HG03095 (cell line): ENCODE results near the gene MEF2C.
A peak's percentile ranks its signal among the peaks of the same experiment; 100 is the strongest.

Experiments used
- ATAC-seq: cut with Tn5 transposase; IDR thresholded peaks from one replicate; pipeline ENCODE4 v1.9.1; 2021; ENCODE audit warnings: moderate library complexity; ENCODE audit not compliant: unreplicated experiment

Gene MEF2C

DNA sequence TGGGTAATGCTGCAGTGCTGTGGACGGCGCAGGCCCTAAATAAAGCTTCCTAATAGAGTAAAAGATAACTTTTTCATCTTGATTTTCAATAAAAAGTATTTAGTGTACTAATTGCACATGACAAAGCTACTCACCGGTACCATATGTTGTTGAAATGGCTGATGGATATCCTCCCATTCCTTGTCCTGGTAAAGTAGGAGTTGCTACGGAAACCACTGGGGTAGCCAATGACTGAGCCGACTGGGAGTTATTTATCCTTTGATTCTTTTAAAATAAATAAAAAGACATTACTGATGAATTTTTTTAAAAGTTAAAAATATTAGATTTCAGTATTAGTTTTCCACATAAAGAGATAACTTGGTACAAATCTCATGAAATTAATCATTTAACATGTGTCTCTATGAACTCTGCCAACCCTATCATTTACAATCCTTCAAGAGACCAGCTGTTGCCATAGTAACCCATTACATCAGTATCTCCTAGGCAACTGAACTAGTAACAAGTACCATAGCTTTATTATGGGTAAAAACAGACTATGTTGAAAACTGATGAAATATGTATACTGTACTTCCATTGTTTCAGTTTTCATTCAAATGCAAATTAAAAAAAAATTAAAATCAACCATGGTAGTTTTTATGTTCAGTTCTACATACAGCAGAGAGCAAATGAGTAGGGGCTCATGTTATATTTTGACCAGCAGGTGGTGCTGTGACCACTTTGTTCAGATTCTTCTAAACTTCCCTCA is 153.7 kb downstream of the MEF2C start:
- peak; percentile 29 for ATAC-seq

DNA sequence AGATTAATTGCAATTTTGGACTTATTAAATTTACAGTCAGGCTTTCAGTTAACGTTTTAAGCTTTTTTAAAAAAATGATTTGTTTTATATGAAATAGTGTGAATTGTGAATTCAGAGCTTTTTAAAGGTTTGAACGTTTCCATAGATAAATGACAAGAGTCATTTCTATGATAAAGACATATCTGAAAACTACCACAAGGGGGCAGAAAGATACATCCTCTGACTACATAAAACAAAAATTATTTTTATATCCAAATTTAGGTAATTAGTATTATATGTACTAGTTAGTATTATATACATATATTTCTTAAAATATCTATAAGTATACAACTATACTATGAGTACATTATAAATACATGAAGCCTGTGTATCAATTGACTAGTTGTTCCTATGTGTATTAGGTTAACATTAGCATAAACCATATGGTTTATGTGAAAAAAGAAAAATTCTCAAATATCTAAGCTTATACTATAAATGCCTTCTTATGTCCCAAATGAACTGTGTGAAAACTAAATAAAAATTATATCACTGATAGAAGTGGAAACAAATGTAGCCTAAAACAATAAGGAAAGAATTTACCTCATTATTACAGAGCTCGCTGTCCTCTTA is 155.2 kb downstream of the MEF2C start:
- ATAC-seq, result no peak

DNA sequence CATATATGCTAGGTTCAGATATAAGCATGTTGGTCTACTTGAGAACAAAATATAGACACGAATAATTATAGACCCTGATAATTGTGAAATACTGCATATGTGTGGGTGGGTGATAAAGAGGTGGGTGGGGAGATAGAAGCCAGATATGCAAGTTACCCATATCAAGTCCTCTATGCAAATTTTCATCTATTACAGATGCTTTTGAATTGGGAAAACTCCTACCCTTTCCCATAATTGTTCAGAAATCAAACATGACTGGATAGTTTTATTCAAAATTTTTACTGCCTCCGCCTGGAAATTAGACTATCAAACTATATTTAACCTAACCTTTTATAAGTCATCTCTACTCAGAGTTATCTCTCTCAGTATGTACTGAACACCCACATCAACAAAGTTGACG is 157.5 kb downstream of the MEF2C start:
- ATAC-seq, result no peak

DNA sequence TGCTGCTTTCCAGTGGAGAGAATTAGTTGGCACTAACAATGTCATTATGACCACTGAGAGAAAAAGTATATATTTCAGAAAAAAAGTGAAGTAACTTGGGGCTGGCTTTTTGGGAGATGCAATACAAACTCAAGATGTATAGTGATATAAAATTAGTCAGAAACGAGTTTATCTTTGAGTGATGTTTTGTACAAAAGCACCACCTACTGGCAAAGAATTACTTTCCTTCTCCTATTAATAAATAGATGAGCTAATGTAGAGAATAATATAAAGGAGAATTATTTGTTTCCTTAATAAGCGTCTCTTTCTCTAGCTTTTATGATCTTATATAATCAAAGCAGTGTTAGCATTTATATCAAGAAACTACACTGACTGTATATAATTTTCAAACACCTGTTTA is 158.8 kb downstream of the MEF2C start:
- ATAC-seq, result no peak

DNA sequence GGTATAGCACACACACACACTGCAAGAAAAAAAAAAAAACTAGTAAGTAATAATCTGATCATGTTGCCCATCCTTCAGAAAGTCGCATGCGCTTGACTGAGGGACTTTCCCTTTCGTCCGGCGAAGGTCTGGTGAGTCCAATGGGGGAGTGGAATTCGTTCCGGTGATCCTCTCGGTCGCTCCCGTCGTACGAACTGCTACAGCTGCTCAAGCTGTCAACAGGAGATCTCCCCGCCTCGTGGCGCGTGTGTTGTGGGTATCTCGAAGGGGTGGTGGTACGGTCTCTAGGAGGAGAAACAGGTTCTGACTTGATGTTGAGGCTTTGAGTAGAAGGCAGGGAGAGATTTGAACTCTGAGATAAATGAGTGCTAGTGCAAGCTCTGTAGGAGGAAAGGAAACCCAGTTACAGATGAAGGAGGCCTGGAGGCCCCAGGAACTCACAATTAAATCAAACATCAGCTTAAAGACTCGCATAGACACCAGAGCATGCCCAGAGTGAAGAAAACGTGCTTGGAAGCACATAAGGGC is 160.4 kb downstream of the MEF2C start:
- no peak for ATAC-seq

DNA sequence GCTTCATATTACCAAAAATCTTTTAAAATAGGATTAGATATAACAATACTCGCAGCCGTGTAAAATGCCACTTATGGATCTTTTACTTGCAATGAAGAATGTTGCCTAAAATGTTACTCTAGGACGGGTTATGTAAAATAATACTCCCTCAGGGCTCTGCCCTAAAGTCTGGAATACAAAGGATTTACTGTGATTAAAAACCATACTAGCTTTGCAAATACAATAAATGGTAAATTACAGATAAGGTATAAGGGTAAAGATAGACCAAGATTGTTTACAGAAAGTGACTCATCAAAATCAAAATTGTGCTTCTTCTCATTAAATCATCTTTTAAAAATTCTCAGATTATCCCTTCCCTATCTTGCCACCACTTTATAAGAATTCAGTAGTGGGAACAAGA is 163.6 kb downstream of the MEF2C start:
- no peak for ATAC-seq

DNA sequence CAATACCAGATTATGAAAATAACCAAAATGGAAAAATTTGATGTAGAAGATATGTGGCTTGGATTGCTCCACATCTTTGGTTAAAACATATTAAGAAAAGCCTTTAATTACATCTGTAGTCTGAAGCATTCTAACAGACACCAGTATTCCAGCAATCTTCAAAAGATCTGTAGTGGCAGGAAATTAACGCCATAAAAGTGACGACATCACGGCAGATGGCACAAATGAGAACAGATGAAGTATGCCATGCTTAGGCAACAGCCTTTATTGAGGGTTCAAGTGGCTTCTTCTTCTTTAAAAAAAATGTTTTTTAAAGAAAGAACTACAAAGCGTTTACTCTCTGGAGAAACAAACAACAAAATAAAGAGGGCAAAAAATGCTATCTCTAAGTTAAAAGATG is 164.2 kb downstream of the MEF2C start:
- ATAC-seq, result no peak

DNA sequence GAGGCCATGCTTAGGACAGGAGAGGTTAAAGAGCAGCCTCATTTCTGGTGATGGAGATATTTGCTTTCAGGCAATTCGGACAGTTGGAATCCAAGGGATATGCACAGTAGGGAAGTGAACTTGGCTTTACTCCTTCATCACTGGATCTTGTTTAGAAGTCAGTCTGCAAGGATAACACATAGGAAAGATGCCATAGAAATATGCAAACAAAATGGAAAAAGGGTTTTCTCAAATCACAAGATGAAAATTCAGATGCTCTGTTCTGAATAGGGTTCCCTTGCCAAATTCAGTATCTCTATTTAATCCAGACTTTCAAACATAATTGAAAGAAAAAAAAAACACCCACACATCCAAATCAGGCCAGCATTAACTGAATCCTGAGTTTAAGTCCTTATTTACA is 166.9 kb downstream of the MEF2C start:
- ATAC-seq, result no peak

DNA sequence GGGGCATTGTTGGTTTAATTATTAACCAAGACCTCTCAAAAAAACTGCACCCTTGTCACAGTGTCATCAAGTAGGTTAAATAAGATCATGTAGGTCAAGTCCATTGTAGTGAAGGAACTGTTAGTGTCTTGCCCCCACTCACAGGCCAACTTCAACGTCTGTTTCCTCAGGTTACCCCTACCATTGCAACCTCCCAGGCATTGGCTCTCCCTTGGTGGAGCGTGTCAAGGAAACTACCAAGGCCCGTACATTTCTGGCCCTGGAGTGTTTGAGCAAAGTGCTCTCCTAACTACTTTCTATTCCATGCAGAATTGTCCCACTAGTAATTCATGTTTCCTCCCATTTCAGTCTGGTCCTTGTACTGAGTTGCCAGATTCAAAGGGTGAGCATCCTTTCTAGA is 167.5 kb downstream of the MEF2C start:
- no peak for ATAC-seq

DNA sequence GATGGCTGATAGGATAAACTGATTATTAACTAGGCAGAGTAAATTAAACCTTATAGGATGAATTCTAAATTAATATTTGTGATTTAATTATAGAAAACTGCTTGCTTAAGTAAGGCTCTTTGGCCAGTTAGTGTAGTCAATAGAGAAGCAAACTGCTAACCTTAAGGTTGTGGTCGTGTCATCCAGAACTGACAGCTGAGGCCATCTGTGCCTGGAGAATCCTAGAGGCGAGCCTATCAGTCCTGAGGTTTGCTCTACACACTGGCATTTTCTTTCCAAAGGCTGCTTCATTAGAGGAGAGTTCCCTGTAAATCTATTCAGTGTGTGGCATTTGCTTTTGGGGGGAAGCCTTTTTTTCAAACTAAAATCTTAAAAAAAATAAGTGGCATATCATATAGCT is 169.2 kb downstream of the MEF2C start:
- no peak for ATAC-seq

DNA sequence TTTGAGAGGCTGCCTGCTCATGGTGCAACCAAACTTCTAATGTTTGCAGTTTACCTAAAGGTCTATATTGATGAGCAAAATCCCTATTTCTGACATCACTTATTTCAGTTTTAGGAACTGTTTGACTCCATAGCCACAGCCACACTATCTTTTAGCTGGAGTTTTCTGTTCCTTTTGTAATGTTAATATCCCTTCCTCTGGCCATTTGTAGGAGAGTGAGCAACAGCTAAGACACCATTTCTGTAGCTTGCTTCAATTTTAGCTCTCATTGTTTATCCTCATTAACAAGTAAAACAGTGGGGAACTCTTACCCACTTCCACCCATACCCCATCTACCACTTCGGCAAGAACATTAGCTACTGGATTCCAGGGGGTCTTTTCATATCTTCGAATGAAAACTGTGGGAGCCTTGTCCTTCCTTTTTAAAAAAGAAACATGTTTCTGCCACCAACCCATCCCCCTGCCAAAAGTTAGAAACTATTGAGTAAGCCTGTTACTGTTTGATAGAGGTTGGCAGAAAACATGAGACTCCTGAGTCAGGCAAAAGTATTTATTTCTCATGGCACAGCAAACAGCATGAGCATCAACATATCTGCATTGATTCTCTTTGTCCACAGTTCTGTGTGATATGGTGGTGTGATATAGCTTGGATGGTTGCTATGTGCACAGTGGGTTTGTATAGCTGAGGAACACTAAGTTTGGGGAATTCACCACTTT is 174.1 kb downstream of the MEF2C start:
- ATAC-seq, result no peak

DNA sequence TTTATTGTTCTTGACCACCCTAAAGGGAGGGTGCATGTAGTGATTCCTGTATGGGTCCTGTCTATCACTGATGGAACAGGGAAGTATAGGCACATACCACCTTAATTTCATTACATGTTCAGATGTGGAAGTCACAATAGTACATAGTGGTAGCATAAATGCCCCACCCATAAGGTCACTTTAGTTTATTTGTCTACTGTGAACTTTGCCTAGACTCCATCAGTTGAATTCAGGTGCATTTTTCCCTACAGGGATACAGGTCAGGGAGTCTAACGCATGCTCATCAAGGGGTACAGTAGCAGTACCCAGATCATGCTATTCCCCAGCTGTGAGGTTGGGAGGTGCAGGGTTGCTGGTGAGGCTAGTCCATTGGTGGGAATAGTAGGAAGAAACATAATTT is 175.0 kb downstream of the MEF2C start:
- no peak for ATAC-seq

DNA sequence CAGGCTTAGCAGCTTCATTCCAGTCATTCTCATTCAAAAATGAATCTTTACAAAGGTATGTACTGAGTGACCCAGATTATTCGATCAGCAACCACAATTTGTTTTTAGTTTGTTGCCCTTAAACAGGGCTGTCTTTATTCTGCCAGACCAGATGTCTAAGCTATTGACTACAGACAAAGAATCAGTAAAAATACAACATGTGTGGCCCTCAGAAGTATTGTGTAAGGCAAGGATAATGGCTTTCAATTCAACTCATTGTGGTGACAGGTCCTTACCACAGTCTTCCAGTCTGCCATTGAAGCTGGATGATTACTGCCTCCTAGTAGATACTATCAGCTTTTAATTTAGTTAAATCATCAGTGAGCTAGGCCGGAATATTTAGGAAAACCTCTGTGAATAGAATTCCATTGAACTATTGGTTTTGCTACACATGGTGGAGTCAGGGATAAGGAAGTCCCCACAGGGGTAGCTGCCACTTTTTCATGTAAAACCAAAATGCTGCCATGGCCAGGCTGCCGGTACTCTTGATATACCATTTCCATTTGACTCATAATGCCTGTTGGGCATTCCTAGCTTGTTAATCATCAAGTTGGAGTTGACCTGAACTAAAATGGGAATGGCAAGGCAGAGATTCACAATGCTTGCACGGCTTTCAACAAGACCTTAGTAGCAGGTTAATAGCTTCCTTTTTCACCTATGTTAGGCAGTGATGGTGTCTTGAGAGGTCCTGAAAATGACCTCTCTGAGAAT is 175.6 kb downstream of the MEF2C start:
- ATAC-seq, result no peak

DNA sequence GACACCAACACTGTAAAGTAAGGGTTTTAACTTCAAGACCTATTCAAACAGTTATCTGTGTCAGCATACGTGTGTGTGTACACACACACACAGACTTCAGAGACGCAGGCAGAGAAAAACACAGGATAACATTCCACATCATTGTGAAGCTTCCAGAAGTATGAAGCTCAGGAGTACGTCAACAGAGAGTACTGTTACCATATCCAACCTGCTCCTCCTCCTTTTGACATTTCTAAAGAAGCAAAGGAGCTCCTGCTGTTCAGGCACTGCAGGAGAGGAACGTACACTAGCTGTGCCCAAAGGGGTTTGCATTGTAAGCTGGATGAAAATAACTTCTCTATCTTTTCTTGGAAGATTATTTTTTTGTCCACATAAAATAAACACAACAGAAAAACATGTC is 180.7 kb downstream of the MEF2C start:
- ATAC-seq, result no peak

DNA sequence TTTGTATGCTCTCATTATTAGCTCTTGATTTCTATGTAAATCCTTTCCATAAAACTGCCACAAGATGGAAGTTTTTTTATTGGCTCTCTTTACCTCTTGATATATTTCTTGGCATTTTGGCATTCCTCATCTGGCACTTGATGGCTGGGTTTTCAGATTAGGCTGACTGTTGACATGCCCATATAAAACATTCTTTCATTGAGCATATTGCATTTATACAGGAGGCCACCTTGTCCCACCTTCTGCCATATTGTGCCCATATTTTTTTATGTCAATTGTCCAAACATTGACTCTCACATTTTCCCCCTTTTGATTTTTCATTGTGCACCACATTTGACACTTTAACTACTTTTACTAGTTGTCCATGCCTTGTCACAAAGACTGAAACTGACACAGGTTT is 182.9 kb downstream of the MEF2C start:
- ATAC-seq, result no peak

DNA sequence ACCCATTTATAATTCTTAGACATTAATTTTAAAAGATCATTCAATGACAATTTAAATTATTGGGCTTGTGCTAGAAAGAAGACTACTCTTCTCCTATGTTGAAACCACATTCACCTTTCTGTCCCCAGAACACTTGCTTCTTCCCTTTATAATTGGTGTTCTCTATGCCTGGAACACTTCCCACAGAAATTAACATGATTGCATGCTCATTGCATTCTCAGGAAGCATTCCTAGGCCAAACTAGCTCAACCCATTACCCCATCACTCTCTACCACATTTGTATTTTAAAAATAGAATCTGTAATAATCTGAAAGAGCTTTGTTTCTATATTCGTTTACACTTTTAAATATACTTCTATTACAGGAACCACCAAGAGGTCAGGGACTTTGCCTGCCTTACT is 184.7 kb downstream of the MEF2C start:
- ATAC-seq, result no peak

DNA sequence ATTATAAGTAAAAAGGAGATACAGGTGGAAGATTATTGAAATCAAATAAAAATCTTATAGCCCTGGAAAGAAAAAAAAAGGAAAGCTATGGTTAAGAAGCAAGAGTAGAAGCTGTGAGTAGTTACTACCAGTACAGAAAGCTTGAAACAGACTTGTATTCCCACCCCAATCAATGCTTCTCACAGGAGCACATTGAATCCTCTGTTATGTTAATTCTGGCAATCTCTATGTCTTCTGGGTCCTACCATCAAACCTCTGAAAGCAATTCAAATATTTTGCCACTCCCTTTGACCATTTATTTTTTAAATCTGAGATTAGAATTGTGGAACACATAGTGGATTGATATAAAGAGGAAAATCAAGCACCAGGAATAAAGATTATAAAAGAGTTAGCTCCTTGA is 186.5 kb downstream of the MEF2C start:
- no peak for ATAC-seq

DNA sequence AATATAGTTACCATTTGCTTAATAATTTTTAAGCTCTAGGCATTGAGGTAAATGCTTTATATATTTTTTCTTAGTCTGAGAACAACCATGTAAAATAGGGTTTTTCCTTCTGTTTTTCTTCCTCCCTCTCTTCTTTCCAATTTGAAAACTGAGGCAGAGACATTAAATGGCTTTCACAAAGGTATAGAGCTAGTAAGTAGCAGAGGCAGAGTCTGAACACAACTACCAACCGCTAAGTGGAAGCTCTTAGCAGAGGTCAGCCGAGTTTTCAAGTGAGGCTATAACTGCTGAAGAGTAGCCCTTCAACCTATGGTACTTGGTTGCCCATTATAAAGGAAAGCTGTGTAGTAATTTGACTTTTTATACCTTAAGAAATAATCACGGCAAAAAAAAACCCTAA is 187.1 kb downstream of the MEF2C start:
- no peak for ATAC-seq

DNA sequence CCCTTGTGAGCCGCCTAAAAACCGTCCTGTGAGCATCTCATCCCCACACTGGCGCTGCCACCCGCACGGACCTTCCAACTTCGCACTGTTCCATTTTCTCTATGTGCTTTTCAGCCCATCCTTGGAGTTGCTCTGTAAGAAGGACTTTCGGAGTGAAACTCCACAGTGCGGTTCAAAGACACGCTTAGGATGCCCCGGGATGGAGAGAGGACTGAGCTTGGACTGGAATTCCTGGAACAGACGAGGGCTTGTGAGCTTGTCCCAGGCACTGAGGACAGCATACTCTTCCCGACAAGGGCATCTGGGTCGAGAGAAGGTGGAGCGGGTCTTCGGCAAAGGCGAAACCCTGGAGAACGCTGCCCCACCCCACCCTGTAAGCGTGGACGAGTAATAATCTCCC is 187.8 kb downstream of the MEF2C start:
- ATAC-seq, result no peak

DNA sequence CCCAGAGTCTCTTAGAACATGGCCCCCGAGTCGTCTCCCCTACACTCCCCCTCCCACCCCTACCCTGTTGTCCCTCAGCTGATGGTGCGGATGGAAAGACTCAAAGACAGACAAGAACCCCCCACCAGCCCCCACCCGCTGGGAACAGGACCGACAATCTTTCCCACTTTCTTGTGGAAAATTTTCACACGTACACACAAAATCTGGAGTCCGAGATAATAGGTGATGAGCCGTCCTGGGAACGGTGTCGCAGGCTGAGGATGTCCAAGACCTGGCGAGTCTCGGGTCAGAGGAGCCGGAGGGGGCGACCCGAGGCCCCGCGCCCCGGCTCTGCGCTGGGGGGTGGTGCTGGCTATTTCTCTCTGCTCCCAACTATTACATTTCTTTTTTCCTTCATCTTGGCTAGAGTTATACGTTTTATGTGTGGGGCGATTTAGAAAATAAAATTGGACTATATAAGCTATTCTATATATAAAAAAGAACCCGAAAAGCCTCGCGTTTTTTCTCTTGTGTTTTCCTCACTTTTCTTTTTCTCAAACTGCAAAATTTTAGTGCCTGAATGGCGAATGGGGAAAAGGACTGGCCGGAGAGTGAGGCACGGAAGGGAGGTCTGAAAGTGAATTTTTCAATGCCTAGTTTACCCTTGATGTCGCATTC is 188.8 kb downstream of the MEF2C start:
- no peak for ATAC-seq
